Uterus (tissue), 2 donors: ENCODE data around the gene CRYBG2.

ENCODE experiments used
- POLR2A ChIP-seq, 2 donors: fragments of 450-650 bp; IDR thresholded peaks; one replicate each; pipeline ENCODE4 v1.6.1; 2016; ENCODE audit warnings: antibody characterized with exemption in 2 of 2, mild to moderate bottlenecking in 1 of 2, moderate library complexity in 1 of 2
- TF ChIP-seq, protein P1 (sequence below), 4 experiments: fragments of 200-600 bp in 2 of 4; fragments of 450-650 bp in 2 of 4; sonication (generic) in 2 of 4; IDR thresholded peaks; one replicate each; pipeline ENCODE4 v1.5.1; 2016 to 2019; ENCODE audit warnings: antibody characterized with exemption in 4 of 4, mild to moderate bottlenecking in 2 of 4, moderate library complexity in 1 of 4

DNA sequence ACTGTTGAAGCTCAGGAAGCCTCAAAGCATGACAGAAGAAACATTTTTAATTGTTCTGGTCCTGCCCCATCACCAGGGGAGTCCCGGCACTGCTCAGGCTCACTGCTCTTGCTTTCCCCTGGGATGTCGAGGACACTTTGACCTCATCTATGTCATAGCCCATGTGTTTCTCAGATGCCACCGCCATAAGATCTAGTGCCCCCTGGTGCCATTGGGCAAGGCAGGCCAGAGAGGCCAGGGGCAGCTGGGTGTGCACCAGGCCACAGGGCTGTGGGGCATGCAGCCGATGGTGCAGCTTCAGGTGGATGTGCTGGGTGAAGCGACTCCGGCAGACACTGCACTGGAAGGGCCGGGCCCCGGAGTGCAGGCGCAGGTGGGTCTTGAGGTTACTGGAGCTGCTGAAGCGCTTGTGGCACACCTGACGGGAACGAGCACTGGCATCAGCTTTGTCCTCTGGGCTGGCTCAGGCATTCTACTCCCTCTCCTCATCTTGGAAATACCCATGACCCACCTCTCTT is 7.7 kb upstream of the CRYBG2 start:
- TF ChIP-seq, protein P1, sequence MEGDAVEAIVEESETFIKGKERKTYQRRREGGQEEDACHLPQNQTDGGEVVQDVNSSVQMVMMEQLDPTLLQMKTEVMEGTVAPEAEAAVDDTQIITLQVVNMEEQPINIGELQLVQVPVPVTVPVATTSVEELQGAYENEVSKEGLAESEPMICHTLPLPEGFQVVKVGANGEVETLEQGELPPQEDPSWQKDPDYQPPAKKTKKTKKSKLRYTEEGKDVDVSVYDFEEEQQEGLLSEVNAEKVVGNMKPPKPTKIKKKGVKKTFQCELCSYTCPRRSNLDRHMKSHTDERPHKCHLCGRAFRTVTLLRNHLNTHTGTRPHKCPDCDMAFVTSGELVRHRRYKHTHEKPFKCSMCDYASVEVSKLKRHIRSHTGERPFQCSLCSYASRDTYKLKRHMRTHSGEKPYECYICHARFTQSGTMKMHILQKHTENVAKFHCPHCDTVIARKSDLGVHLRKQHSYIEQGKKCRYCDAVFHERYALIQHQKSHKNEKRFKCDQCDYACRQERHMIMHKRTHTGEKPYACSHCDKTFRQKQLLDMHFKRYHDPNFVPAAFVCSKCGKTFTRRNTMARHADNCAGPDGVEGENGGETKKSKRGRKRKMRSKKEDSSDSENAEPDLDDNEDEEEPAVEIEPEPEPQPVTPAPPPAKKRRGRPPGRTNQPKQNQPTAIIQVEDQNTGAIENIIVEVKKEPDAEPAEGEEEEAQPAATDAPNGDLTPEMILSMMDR (IDR thresholded peaks at IDR 0.05) = no peak
- TF ChIP-seq POLR2A (IDR thresholded peaks at IDR 0.05) = no peak
